ENCODE data around the gene ATP6AP1. TPM values are rescaled to one million over a fixed set of nuclear protein-coding genes. Genes with fewer than 3 reads are reported as not detected.

Gene ATP6AP1
- total and polyA plus RNA-seq, 2 donors (not counting 3 experiments of a cell fraction or from before 2014, with no cell fraction given), result 145 to 322 TPM

DNA sequence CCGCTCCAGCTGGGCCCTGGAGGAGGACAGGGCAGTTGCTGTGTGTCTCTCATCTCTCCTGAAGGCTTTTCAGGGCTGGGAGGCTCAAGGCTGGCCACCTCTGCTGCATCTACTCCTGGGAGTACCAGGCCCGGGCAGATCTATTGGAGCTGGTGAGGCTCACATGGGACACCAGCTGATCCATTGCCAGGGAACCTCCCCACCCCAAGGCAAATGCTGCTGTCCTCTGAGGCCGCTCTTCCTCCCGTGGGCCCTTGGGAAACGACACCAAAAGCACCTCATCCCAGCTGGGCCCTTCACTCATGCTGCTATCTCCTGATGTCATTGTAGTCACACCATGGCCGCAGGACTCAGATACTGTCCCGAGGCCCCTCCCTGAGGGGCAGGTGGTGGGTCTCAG, 54.3 kb downstream of the ATP6AP1 start:
- ChIA-PET CTCF (interaction anchor here (1.4 kb wide), 1 partner anchor 8 kb away, joined by 3 read pairs; no protein-coding TSS in a partner anchor), POLR2A (no interaction called here)
- dilution Hi-C loops (cut with MboI; ENCODE audit: extremely low pct_ligation_motif_present, low sequenced_read_pairs) (no loop called here), intact Hi-C loops (cut with micrococcal nuclease) (no loop called here)
- H3K4me2 ChIP-seq (ENCODE audit: insufficient read depth, low read length), result no peak overlapping the region
- no TSS peak for BruUV-seq (replicated peaks)
- no peak for DNase-seq (ENCODE audit: low read depth, low spot score)
- H3K4me1 ChIP-seq (ENCODE audit: control insufficient read depth, extremely low read depth, insufficient read depth, low read length), result peaks cover 12% of the 10 kb centered on the region
- H3K9me3 ChIP-seq (replicated peaks; ENCODE audit: control insufficient read depth, insufficient read depth, low read length), result no peaks in the 10 kb centered on the region
- no peak for FAIRE-seq
- H3K36me3 ChIP-seq (ENCODE audit: control insufficient read depth in 2 of 2, extremely low read depth in 1 of 2, insufficient read depth in 2 of 2, low read length in 2 of 2), result no peaks in the 10 kb centered on the region
- H3K79me2 ChIP-seq (ENCODE audit: control insufficient read depth, insufficient read depth, low read length), result peaks cover 10% of the 10 kb centered on the region
- H3K4me3 ChIP-seq (replicated peaks in 1 of 3; ENCODE audit: insufficient read depth in 1 of 3, low read depth in 1 of 3, low read length in 3 of 3), result no peak overlapping the region
- H4K20me1 ChIP-seq (replicated peaks; ENCODE audit: control insufficient read depth, extremely low read depth, insufficient read depth, low read length), result no peaks in the 10 kb centered on the region
- H3K9ac ChIP-seq (replicated peaks; ENCODE audit: extremely low read depth, insufficient read depth, low read length), result no peak overlapping the region
- H3K27me3 ChIP-seq (ENCODE audit: control insufficient read depth in 2 of 2, insufficient read depth in 2 of 2, low read length in 2 of 2), result no peaks in the 10 kb centered on the region
- no peaks in the 10 kb centered on the region for H3K9me1 ChIP-seq (replicated peaks; ENCODE audit: control insufficient read depth, extremely low read depth, insufficient read depth, low read length)
- no peak overlapping the region for H2AFZ ChIP-seq (ENCODE audit: low read depth, low read length)
- TF ChIP-seq POLR2A (IDR thresholded peaks at IDR 0.05; ENCODE audit: low read depth, low read length) (no peak), FOS (IDR thresholded peaks at IDR 0.05; ENCODE audit: borderline replicate concordance, insufficient read depth, low read length) (no peak), EZH2 (IDR thresholded peaks at IDR 0.05; ENCODE audit: borderline replicate concordance, low read depth, low read length, severe bottlenecking) (no peak), MYC (IDR thresholded peaks at IDR 0.05; ENCODE audit: low read depth, low read length) (no peak), POLR2AphosphoS5 (IDR thresholded peaks at IDR 0.05; ENCODE audit: insufficient read depth, low read depth, low read length) (no peak)
- TF ChIP-seq, protein P1, sequence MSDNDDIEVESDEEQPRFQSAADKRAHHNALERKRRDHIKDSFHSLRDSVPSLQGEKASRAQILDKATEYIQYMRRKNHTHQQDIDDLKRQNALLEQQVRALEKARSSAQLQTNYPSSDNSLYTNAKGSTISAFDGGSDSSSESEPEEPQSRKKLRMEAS (IDR thresholded peaks at IDR 0.05; ENCODE audit: insufficient read depth, insufficient read length), result no peak
- TF ChIP-seq, protein P2, sequence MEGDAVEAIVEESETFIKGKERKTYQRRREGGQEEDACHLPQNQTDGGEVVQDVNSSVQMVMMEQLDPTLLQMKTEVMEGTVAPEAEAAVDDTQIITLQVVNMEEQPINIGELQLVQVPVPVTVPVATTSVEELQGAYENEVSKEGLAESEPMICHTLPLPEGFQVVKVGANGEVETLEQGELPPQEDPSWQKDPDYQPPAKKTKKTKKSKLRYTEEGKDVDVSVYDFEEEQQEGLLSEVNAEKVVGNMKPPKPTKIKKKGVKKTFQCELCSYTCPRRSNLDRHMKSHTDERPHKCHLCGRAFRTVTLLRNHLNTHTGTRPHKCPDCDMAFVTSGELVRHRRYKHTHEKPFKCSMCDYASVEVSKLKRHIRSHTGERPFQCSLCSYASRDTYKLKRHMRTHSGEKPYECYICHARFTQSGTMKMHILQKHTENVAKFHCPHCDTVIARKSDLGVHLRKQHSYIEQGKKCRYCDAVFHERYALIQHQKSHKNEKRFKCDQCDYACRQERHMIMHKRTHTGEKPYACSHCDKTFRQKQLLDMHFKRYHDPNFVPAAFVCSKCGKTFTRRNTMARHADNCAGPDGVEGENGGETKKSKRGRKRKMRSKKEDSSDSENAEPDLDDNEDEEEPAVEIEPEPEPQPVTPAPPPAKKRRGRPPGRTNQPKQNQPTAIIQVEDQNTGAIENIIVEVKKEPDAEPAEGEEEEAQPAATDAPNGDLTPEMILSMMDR (IDR thresholded peaks at IDR 0.05; ENCODE audit: extremely low read depth in 1 of 2, insufficient read depth in 1 of 2, low read depth in 1 of 2, low read length in 2 of 2), result no peak
- H3K27ac ChIP-seq (ENCODE audit: insufficient read depth, low read depth, low read length), result no peak overlapping the region
